H54 (cell line): ENCODE measurements around the gene ABCC9.

Experiments
- DNase-seq: peaks from one replicate; pipeline ENCODE4 v3.0.0; 2011; ENCODE audit warnings: low spot score, mixed read lengths; ENCODE audit not compliant: insufficient read length
- FAIRE-seq: peaks from 3 replicates; lab custom pipeline; 2011; peaks lifted over from hg19 to GRCh38; lab: Jason Lieb, UNC
- POLR2A ChIP-seq: IDR thresholded peaks from 2 replicates; pipeline ENCODE4 v1.6.1; 2011; ENCODE audit warnings: low read depth, mild to moderate bottlenecking, low read length

Gene ABCC9

DNA sequence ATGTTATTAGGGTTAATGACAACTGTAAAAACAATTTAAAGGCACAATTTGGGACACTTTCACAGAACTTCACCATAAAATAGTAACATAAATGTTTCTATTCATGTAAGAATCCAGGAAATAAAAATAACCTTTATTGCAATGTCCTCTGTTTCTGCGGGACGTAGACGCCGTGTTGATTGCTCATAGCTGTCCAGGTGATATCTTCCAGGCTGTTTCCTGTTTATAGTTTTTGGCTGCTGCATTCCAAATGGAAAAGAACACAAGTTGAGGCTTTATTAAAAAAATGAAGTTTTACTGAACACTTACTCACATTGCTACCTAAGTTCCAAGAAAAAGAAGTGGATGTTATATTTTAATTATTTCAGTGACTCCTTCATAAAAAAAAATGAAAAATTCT is 58.6 kb downstream of the ABCC9 start:
- TF ChIP-seq POLR2A = no peak
- FAIRE-seq (no peak), DNase-seq (no peak)

DNA sequence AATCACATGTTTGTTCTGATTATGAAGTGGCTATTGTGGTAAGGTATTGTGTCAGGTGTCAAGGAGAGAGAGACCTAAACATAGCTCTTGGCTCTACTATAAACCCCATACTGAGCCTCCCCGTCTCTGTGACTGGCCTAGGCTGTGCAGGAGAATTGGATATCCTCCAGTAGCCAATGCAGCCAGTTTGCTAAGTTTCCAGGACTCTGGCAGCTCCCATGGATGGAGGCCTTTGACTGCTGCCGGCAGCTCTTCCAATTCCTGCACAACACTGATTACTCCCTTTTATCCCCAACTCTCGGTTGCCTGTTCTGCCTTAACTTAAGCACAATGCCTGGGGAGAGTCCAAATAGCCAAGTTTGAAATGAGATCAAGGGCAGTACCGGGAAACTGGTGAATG is 59.3 kb downstream of the ABCC9 start:
- FAIRE-seq (no peak), DNase-seq (no peak)
- no peak for TF ChIP-seq POLR2A

DNA sequence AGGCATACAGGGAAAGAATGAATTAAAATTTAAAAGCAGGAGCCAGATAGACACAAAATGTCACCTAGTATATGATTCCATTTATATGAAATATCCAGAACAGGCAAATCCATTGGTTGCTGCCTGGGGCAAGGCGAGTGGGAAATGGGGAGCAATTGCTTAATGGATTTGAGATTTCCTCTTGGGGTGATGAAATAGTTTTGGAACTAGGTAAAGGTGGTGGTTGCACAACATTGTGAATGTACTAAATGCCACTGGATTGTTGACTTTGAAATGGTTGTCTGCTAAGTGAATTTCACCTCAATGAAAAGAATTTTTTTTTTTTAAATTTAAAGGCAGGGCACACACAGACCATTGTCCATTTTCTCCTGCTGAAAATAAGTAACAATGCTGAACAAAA is 61.9 kb downstream of the ABCC9 start:
- TF ChIP-seq POLR2A = no peak
- FAIRE-seq (no peak), DNase-seq (no peak)

DNA sequence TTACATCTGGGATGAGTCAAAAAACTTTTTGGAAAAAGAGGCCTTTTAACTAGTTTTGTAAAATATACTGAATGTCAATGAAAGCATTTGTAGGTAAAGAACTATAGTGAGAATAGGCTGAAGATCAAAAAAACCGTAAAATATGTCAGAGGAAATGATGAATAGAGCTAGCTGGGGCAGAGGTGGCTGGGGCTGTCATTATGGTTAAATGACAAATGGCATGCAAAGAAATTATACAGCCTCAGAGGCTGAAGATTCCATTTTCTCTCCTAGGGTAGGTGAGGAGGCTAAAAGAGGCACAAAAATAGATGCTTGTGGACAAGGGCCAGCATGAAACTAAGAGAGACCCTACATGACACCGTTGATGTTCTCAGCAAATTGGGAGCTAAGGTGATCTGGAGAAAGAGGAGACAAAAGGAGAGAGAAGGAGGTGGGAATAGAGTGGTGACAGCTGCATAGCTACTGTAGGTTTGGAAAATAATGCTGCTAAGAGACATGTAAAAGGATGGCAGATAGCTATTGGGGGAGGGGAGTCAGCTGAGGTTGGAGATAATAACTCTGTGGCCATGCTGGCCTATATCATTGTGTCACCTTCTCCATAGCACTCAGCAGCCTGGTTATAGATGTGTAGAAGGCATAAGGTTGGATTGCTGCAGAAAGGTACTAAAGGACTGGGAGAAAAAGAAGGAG is 63.8 kb downstream of the ABCC9 start:
- FAIRE-seq (no peak), DNase-seq (no peak)
- TF ChIP-seq POLR2A = no peak

DNA sequence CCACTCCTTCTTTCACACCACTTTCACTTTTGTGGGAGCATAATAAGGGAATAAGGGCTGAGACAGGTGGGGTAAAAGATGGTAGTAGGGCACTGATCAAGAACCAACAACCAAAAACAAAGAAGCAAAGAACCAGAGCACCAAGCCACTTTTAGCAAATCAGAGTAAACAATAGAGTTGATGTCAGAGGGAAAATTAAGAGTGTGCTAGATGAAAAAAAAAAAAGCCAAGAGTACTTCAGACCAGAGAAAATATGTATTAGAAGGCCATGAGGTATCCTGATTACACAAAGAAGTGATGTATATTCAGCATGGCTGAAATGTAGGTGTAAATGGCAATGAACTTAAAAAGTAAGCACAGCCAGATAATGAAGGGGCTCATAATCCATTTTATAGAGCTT is 75.4 kb downstream of the ABCC9 start:
- FAIRE-seq (no peak), DNase-seq (no peak)
- no peak for TF ChIP-seq POLR2A

DNA sequence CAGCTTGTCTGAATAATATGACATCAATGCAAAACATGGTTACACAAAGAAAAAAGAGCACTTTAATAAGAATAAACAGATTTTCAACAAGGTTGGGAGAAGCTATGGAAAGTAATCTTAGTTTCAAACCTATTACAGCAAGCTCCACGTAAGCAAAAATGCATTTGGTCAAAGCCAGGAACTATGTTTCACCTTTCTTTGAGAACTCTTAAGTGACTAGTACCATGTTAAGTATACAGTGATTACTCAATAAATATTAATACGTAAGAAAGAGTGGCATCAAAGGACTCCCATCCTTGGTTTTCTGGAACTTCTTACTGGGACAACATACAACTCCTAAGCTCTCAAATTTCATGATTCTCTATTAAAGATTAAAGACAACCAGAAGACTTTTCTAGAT is 80.7 kb downstream of the ABCC9 start:
- DNase-seq = no peak
- no peak for FAIRE-seq

DNA sequence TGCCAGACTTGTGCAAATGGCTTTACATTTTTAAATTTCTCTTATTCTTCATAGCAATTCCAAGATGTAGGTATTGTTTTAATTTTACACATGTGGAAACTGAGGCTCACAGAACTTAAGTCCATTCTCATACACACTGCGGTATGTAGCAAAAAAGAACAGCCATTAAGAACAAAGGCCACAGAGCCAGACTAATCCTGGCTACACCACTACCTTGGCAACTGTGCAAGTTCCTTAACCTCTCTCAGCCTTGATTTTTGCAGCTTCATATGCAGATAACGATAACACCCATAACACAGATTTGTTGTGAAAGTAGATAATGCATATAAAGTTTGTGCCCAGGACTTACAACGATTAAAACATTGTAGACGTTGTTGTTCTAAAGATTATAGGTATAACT is 81.1 kb downstream of the ABCC9 start:
- DNase-seq (no peak), FAIRE-seq (no peak)
- TF ChIP-seq POLR2A = no peak

More for the DNA sequence above, 80.7 kb downstream of the ABCC9 start:
- no peak for TF ChIP-seq POLR2A

DNA sequence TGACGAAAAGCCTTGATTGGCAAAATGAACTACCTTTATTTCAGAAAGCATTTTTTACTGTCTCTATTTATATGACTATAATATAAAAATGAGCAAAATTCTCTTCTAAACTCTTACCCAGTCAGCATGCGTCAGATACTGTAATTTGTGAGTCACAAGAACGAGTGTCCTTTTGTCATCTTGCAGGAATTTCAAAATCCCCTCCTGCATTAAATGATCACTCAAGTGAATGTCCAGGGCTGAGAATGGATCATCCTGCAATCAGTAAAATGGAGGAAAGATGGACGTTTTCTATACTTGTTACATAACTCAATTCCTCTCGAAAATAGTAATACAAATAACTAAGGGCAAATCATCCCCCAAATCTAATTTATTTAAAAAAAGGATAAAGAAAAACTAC is 89.0 kb downstream of the ABCC9 start:
- no peak for TF ChIP-seq POLR2A
- DNase-seq = peak; percentile 1
- FAIRE-seq = no peak

DNA sequence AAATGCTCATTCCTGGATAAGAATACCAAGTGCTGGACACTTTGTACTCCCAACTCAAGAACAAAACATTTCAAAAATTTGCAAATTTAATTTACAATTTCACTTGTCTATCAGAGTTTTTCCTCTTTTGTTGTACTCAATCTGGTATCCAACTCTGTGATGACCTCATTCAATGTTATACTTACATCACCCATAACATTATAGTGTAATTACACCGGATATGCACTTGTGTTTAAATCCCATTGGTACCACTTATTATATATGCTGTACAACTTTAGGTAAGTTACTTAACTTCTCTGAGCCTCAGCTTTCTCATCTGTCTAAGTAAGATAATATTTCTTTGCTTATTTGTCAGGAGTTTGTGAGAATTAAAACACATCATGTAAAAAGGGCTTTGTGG is 90.1 kb downstream of the ABCC9 start:
- FAIRE-seq = no peak
- DNase-seq = no peak
- no peak for TF ChIP-seq POLR2A

DNA sequence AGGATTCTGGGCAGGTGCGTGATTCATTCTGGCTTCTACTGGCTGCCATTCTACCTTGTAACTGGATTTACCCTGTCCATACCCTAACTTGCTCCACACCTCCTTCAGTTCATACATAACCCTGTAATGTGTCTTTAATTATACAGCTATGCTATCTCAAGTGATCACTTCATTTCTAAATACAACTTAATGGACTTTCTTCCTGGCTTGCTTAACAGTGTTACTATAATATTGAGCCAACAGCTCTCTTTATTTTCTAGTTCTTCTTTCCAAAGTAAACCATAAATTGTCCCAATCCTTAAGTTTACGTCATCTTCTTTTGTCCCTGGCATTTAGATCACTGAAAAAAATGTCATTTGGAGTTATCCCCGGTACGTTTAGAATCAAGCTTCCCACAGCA is 90.8 kb downstream of the ABCC9 start:
- TF ChIP-seq POLR2A = no peak
- no peak for DNase-seq
- FAIRE-seq = no peak

DNA sequence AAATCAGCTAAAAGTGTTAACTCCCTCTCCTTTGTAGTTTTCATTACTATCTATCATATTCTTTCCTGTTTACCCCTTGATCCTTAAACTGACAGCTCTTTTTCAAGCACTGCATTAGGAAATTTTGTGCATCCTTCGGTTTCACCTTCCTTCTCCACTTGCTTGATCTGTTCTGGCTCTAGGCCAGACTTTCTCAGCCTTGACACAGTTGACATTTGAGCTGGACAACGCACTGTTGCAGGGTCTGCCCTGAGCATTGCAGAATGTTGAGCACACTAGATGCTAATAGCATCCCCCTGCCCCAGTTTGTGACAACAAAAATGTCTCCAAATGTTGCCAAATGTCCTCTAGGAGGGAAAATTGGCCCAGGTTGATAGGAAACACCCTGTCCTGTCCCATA is 91.3 kb downstream of the ABCC9 start:
- no peak for TF ChIP-seq POLR2A
- FAIRE-seq (no peak), DNase-seq (no peak)

DNA sequence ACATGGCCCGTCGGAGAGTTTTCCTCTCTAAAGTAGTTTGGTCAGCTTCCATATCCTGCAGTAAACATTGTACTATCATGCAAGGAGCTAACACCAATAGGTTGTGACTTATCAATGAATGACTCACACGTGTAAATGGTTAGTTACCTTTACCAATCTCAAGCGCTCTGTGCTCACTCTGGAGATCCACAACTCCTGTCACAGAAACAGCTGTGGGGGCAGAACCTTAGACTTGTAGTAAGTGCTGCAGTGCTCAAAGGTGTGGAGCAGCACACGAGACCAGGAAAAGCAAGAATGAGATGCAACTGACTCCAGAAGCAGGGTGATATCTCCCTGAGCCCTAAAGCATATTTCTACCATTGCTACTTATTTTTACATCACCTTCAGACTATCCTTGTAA is 93.0 kb downstream of the ABCC9 start:
- FAIRE-seq (no peak), DNase-seq (no peak)
- TF ChIP-seq POLR2A = no peak

DNA sequence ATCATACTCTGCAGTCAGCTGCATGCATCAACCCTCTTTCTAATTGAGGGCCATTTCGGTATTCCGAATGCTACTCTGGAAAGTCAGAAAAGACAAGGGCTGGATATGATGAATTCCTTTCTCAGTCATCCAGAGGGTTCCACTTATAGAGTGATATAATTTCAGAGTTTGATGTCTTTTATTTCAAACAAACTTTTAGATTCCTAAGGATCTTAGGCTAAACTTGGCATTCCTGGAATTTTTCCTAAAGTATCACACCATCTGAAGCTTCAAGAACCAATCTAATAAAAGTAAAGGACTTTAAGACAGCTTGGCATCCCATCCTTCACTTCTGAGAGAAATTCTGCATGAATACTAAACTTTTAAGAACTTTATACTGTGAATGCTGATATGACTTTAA is 97.4 kb downstream of the ABCC9 start:
- no peak for FAIRE-seq
- TF ChIP-seq POLR2A = no peak
- DNase-seq = no peak

DNA sequence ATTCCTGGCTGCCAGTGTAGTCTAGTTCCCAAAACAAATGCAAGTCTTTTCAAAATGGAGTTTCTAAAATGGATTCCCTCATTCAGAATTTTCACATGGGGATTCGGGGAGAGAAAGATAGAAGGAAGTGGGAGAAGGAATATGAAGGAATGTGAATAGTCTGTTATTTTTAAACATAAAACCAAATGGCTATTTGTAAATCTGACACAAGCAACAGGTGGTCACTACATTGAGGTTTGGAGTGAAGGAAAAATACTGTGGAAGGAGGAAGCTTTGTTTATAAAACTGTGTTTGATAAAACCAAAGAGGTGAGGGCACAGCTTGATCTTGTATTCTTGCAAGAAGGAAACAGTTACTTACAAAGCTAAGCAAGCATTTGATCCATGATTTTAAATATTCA is 101.5 kb downstream of the ABCC9 start:
- FAIRE-seq (no peak), DNase-seq (no peak)
- no peak for TF ChIP-seq POLR2A

DNA sequence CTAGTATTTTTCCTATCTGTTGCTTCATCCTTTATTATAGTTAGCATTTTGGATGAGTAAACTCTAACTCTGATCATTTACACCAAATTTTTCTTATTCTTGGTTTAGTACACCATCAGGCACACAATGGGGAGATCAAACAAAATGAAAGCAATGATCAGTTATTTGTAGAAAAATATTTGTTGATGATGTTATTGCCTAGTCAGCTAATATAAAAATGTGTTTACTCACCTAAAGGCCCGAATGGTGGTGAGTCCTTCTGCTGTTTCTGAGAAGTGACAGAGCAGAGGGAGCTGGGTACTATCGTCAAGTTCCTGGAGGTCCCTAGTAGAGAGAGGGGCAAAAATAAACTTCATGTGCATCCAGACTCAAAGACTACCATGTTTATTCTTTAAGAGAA is 103.4 kb downstream of the ABCC9 start:
- no peak for FAIRE-seq
- DNase-seq = no peak
- no peak for TF ChIP-seq POLR2A

DNA sequence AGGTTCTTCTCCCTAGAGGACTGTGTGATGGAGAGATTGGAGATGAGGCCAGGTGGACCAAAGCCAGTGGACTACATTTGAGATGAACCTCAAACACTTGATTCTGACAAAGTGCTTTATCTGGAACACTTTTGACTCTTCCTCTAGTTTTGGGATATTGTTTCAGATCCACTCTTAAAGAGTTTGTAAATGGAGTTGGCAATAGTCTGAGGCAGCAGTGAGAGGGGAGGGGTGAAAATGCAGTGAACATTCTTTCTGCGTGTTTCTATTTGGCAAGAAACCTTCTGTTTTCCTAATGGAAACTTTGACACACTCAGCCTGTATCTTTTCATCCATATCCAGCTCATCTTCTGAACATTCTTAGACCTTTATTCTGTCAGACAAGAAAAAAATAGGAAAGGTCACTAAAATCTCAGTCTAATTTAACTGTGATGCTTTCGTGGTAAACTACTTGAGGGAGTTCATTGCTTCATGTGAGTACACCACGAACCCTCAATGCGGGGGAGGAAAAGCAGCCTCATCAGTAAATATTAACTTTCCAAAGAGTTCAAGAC is 109.4 kb downstream of the ABCC9 start:
- FAIRE-seq (no peak), DNase-seq (no peak)
- TF ChIP-seq POLR2A = no peak
